Measurements from ENCODE around the gene IFT81.

IFT81 gene

DNA sequence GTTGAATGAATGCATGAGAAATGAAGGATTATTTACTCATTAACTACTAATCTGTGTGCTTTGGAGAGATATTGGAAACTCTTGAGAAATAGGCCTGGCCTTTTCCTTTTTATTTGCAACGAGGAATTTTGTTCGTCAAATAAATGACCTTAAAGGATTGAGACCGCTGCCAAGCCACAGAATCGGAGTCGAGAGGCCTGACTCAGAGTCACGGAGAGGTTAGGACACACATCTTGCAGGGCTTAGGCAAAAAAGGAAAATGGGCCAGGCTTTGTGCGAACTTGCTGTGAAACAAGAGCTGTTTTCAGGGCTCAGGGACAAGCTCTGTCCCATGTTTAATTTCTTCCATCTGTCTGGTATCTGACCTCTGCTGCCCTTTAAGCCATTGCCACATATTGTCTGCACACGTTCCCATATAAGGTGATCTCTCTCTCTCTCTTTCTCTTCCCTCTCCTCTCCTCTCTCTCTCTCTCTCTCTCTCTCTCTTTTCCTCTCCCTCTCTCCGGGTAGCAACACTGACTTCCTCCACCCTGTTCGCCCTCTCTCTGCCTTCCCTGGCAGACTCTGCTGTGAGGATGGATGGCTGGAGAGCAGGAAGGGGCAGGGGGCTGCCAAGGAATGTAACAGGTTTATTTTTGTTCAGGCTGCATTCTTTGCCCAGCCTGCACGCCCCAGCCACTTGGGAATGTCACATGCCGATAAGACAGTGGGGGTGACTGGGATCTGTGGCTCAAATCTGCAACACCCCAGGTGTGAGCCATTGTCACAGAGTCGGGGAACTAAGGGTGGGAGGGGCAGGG, 14.9 kb upstream of the IFT81 start:
- peak overlapping the region; percentile 84 for H3K9ac ChIP-seq (ENCODE audit: low read length)
- peaks cover 10% of the 10 kb centered on the region for H3K4me1 ChIP-seq (ENCODE audit: control insufficient read depth, insufficient read depth, low read depth, low read length)
- no peak overlapping the region for H2AK5ac ChIP-seq (ENCODE audit: low read length, severe bottlenecking)
- no peak overlapping the region for H3K23ac ChIP-seq (ENCODE audit: low read length in 2 of 2)
- H3K4ac ChIP-seq (ENCODE audit: low read depth in 1 of 2, low read length in 2 of 2): peak overlapping the region in 1 of 2 experiments; percentile 66
- peak overlapping the region; percentile 73 for H4K91ac ChIP-seq (ENCODE audit: low read length)
- H4K8ac ChIP-seq (ENCODE audit: low read length): peak overlapping the region; percentile 45
- H2AFZ ChIP-seq (ENCODE audit: low read depth, low read length): peak overlapping the region; percentile 16
- no peaks in the 10 kb centered on the region for H3K36me3 ChIP-seq (ENCODE audit: control insufficient read depth in 1 of 2, insufficient read depth in 2 of 2, low read depth in 1 of 2, low read length in 2 of 2)
- peak; percentile 96 for DNase-seq
- H2BK12ac ChIP-seq (ENCODE audit: low read length in 2 of 2): peak overlapping the region; percentile 56 to 90
- no peak overlapping the region for H2BK15ac ChIP-seq (ENCODE audit: low read depth, poor library complexity, severe bottlenecking)
- H3K18ac ChIP-seq (ENCODE audit: low read depth in 1 of 2, low read length in 2 of 2): peak overlapping the region; percentile 77 to 87
- H3K14ac ChIP-seq (ENCODE audit: low read length in 2 of 2): peak overlapping the region in 1 of 2 experiments; percentile 9
- no peaks in the 10 kb centered on the region for H3K9me3 ChIP-seq (ENCODE audit: control insufficient read depth, low read length)
- H3K4me3 ChIP-seq (ENCODE audit: insufficient read depth in 1 of 2, low read depth in 1 of 2, low read length in 2 of 2): peak overlapping the region in 1 of 2 experiments; percentile 58
- peak overlapping the region; percentile 70 for H3K27ac ChIP-seq (ENCODE audit: low read length, poor library complexity, severe bottlenecking)
- 34% methylated on average over 11 of the region's 13 CpGs for WGBS
- H3K4me2 ChIP-seq (ENCODE audit: low read length, poor library complexity, severe bottlenecking): peak overlapping the region; percentile 12
- no peaks in the 10 kb centered on the region for H3K79me1 ChIP-seq (replicated peaks; ENCODE audit: low read length, poor library complexity, severe bottlenecking)
- H2BK5ac ChIP-seq (ENCODE audit: low read depth, low read length, poor library complexity, severe bottlenecking): no peak overlapping the region
- peak overlapping the region; percentile 39 for H2BK120ac ChIP-seq (ENCODE audit: low read depth, low read length)
- no peaks in the 10 kb centered on the region for H3K27me3 ChIP-seq (ENCODE audit: control insufficient read depth in 1 of 2, insufficient read depth in 1 of 2, low read length in 2 of 2)

DNA sequence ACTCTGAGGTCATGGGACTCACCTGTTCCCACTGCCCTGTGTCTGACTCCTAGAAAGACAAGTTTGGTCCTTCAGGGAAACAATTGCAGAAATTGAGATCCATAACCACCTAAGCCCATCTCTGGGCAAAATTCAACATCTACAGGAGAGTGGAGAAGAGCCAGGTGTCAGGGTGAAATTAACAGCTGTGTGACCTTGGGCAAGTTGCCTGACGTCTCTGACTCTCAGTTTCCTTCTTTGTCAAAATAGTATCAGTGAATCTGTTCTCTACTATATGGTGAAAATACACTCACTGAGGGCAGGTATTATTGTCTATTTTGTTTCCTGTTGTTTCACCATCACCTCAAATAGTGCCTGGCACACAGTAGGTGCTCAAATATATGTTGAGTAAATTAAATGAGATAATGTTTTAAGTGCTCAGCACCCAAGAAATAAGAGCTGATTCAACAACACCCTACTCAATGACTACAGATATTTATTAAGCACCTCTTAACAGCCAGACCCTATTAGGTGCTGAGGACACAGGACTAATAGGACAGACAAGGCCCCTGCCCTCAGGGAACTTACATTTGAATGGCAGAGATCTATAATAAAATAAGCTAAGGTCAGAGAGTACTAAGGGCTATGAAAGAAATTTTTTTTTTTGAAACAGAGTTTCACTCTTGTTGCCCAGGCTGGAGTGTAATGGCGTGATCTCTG, 14.2 kb upstream of the IFT81 start:
- Histone ChIP-seq H3K14ac (ENCODE audit: low read length in 2 of 2) (no peak overlapping the region), H2AFZ (ENCODE audit: low read depth, low read length) (no peak overlapping the region), H3K27ac (ENCODE audit: low read length, poor library complexity, severe bottlenecking) (no peak overlapping the region), H2BK15ac (ENCODE audit: low read depth, poor library complexity, severe bottlenecking) (no peak overlapping the region), H3K18ac (ENCODE audit: low read depth in 1 of 2, low read length in 2 of 2) (peak overlapping the region; percentile 77 to 87), H3K4me2 (ENCODE audit: low read length, poor library complexity, severe bottlenecking) (no peak overlapping the region), H3K4ac (ENCODE audit: low read depth in 1 of 2, low read length in 2 of 2) (no peak overlapping the region), H3K4me1 (ENCODE audit: control insufficient read depth, insufficient read depth, low read depth, low read length) (peaks cover 10% of the 10 kb centered on the region), H3K27me3 (ENCODE audit: control insufficient read depth in 1 of 2, insufficient read depth in 1 of 2, low read length in 2 of 2) (no peaks in the 10 kb centered on the region), H3K23ac (ENCODE audit: low read length in 2 of 2) (no peak overlapping the region), H3K79me1 (replicated peaks; ENCODE audit: low read length, poor library complexity, severe bottlenecking) (no peaks in the 10 kb centered on the region), H3K4me3 (ENCODE audit: insufficient read depth in 1 of 2, low read depth in 1 of 2, low read length in 2 of 2) (no peak overlapping the region), H3K36me3 (ENCODE audit: control insufficient read depth in 1 of 2, insufficient read depth in 2 of 2, low read depth in 1 of 2, low read length in 2 of 2) (no peaks in the 10 kb centered on the region), H2BK12ac (ENCODE audit: low read length in 2 of 2) (peak overlapping the region in 1 of 2 experiments; percentile 33), H4K8ac (ENCODE audit: low read length) (no peak overlapping the region), H2BK120ac (ENCODE audit: low read depth, low read length) (peak overlapping the region; percentile 39), H3K9me3 (ENCODE audit: control insufficient read depth, low read length) (no peaks in the 10 kb centered on the region), H4K91ac (ENCODE audit: low read length) (no peak overlapping the region), H3K9ac (ENCODE audit: low read length) (peak overlapping the region; percentile 84), H2AK5ac (ENCODE audit: low read length, severe bottlenecking) (no peak overlapping the region), H2BK5ac (ENCODE audit: low read depth, low read length, poor library complexity, severe bottlenecking) (no peak overlapping the region)
- no peak for DNase-seq
- 100% methylated on average over 1 of the region's 2 CpGs for WGBS

DNA sequence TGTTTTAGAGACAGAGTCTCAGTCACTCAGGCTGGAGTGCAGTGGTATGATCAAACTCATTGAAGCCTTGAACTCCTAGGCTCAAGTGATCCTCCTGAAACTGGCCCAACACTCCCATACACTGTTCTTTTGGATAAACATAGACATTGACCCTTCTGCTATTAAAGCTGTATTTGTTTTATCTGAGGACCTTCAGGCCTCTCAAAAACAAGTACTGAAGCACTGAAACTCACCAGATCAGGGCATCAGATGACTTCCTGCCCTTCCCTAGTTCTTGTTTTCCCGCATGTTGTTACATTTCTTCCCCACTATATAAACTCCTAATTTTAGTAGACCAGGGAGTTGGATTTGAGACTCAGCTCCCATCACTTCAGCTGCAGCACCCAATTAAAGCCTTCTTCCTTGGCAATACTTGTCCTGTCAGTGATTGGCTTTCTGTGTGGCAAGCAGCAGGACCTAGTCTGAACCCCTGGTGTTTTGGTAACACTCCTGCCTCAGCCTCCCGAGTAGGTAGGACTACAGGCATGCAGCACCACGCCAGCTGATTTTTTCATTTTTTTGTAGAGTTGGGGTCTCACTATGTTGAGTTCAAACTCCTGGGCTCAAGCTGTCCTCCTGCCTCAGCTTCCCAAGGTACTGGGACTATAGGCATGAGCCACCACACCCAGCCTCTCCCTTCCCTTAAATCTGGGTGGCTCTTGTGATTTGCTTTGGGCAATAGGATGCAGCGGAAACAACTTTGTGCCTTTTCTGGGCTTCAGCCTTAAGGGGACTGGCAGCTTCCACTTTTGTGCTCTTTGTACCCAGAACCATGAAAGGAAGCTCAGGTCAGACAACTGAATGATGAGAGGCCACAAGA, 12.5 kb upstream of the IFT81 start:
- Histone ChIP-seq H3K4me2 (ENCODE audit: low read length, poor library complexity, severe bottlenecking) (no peak overlapping the region), H4K8ac (ENCODE audit: low read length) (no peak overlapping the region), H2BK5ac (ENCODE audit: low read depth, low read length, poor library complexity, severe bottlenecking) (no peak overlapping the region), H3K9ac (ENCODE audit: low read length) (no peak overlapping the region), H3K4me3 (ENCODE audit: insufficient read depth in 1 of 2, low read depth in 1 of 2, low read length in 2 of 2) (no peak overlapping the region), H3K4me1 (ENCODE audit: control insufficient read depth, insufficient read depth, low read depth, low read length) (peaks cover 10% of the 10 kb centered on the region), H3K4ac (ENCODE audit: low read depth in 1 of 2, low read length in 2 of 2) (no peak overlapping the region), H3K9me3 (ENCODE audit: control insufficient read depth, low read length) (no peaks in the 10 kb centered on the region), H2AK5ac (ENCODE audit: low read length, severe bottlenecking) (no peak overlapping the region), H3K18ac (ENCODE audit: low read depth in 1 of 2, low read length in 2 of 2) (no peak overlapping the region), H3K79me1 (replicated peaks; ENCODE audit: low read length, poor library complexity, severe bottlenecking) (no peaks in the 10 kb centered on the region), H2BK15ac (ENCODE audit: low read depth, poor library complexity, severe bottlenecking) (no peak overlapping the region), H2BK120ac (ENCODE audit: low read depth, low read length) (no peak overlapping the region), H3K14ac (ENCODE audit: low read length in 2 of 2) (no peak overlapping the region), H2BK12ac (ENCODE audit: low read length in 2 of 2) (peak overlapping the region in 1 of 2 experiments; percentile 29), H3K27ac (ENCODE audit: low read length, poor library complexity, severe bottlenecking) (no peak overlapping the region), H4K91ac (ENCODE audit: low read length) (no peak overlapping the region), H3K36me3 (ENCODE audit: control insufficient read depth in 1 of 2, insufficient read depth in 2 of 2, low read depth in 1 of 2, low read length in 2 of 2) (no peaks in the 10 kb centered on the region), H3K23ac (ENCODE audit: low read length in 2 of 2) (no peak overlapping the region), H3K27me3 (ENCODE audit: control insufficient read depth in 1 of 2, insufficient read depth in 1 of 2, low read length in 2 of 2) (no peaks in the 10 kb centered on the region), H2AFZ (ENCODE audit: low read depth, low read length) (no peak overlapping the region)
- DNase-seq: no peak
- WGBS: 83% methylated on average over 4 of the region's 4 CpGs

DNA sequence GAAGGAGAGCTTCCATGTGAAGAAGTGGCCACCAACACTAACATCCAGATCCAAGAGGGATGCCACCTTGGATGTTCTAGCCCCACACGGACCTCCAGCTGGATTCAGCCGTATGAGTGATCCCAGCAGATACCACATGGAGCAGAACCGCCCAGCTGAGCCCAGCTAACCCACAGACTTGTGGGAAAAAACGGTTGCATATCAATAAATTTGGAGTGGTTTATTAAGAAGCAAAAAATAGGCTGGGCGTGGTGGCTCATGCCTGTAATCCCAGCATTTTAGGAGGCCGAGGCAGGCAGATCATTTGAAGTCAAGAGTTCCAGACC, 11.9 kb upstream of the IFT81 start:
- Histone ChIP-seq H4K8ac (ENCODE audit: low read length) (no peak overlapping the region), H2BK120ac (ENCODE audit: low read depth, low read length) (no peak overlapping the region), H3K4me2 (ENCODE audit: low read length, poor library complexity, severe bottlenecking) (no peak overlapping the region), H3K27ac (ENCODE audit: low read length, poor library complexity, severe bottlenecking) (no peak overlapping the region), H2BK5ac (ENCODE audit: low read depth, low read length, poor library complexity, severe bottlenecking) (no peak overlapping the region), H3K36me3 (ENCODE audit: control insufficient read depth in 1 of 2, insufficient read depth in 2 of 2, low read depth in 1 of 2, low read length in 2 of 2) (no peaks in the 10 kb centered on the region), H3K4me1 (ENCODE audit: control insufficient read depth, insufficient read depth, low read depth, low read length) (peaks cover 10% of the 10 kb centered on the region), H3K14ac (ENCODE audit: low read length in 2 of 2) (no peak overlapping the region), H4K91ac (ENCODE audit: low read length) (no peak overlapping the region), H3K27me3 (ENCODE audit: control insufficient read depth in 1 of 2, insufficient read depth in 1 of 2, low read length in 2 of 2) (no peaks in the 10 kb centered on the region), H3K18ac (ENCODE audit: low read depth in 1 of 2, low read length in 2 of 2) (no peak overlapping the region), H3K23ac (ENCODE audit: low read length in 2 of 2) (no peak overlapping the region), H3K4ac (ENCODE audit: low read depth in 1 of 2, low read length in 2 of 2) (no peak overlapping the region), H2AK5ac (ENCODE audit: low read length, severe bottlenecking) (no peak overlapping the region), H2AFZ (ENCODE audit: low read depth, low read length) (no peak overlapping the region), H2BK12ac (ENCODE audit: low read length in 2 of 2) (peak overlapping the region in 1 of 2 experiments; percentile 29), H2BK15ac (ENCODE audit: low read depth, poor library complexity, severe bottlenecking) (no peak overlapping the region), H3K9ac (ENCODE audit: low read length) (no peak overlapping the region), H3K79me1 (replicated peaks; ENCODE audit: low read length, poor library complexity, severe bottlenecking) (no peaks in the 10 kb centered on the region), H3K4me3 (ENCODE audit: insufficient read depth in 1 of 2, low read depth in 1 of 2, low read length in 2 of 2) (no peak overlapping the region), H3K9me3 (ENCODE audit: control insufficient read depth, low read length) (no peaks in the 10 kb centered on the region)
- no peak for DNase-seq
- WGBS: 96% methylated on average over 6 of the region's 6 CpGs

All from mesenchymal stem cell (in vitro differentiated cells and primary cell).